Liver (tissue), 3 donors: ENCODE data around the gene NDUFA5.

Experiments used
- FOXA2 ChIP-seq: IDR thresholded peaks from 2 replicates; pipeline ENCODE4 v1.6.1; 2016; ENCODE audit warnings: antibody characterized with exemption
- GABPA ChIP-seq, 2 donors: IDR thresholded peaks in 1 of 2; conservative IDR thresholded peaks in 1 of 2; 2 replicates each; pipeline ENCODE4 v1.6.1; 2016; ENCODE audit warnings: antibody characterized with exemption in 2 of 2, mild to moderate bottlenecking in 1 of 2, moderate library complexity in 1 of 2
- JUND ChIP-seq, 2 donors: IDR thresholded peaks; 2 replicates each; pipeline ENCODE4 v1.6.1; 2016; ENCODE audit warnings: antibody characterized with exemption in 2 of 2
- RXRA ChIP-seq, 2 donors: IDR thresholded peaks; 2 replicates each; pipeline ENCODE4 v1.6.1; 2017 to 2018; ENCODE audit warnings: antibody characterized with exemption in 2 of 2, mild to moderate bottlenecking in 1 of 2
- SP1 ChIP-seq: IDR thresholded peaks from 2 replicates; pipeline ENCODE4 v1.6.1; 2018; ENCODE audit warnings: antibody characterized with exemption, mild to moderate bottlenecking
- TF ChIP-seq, protein P1 (sequence below): fragments of 150-350 bp; IDR thresholded peaks from 2 replicates; pipeline ENCODE4 v1.5.1; 2017; ENCODE audit warnings: improper control_type of control experiment, low read depth, low read length; ENCODE audit not compliant: missing input control
- TF ChIP-seq, protein P2 (sequence below): IDR thresholded peaks from 2 replicates; pipeline ENCODE4 v1.6.1; 2016; ENCODE audit warnings: antibody characterized with exemption
- TF ChIP-seq, protein P3 (sequence below): IDR thresholded peaks from 2 replicates; pipeline ENCODE4 v1.6.1; 2016; ENCODE audit warnings: antibody characterized with exemption
- donor health status: healthy.
- donor health status: healthy.

DNA sequence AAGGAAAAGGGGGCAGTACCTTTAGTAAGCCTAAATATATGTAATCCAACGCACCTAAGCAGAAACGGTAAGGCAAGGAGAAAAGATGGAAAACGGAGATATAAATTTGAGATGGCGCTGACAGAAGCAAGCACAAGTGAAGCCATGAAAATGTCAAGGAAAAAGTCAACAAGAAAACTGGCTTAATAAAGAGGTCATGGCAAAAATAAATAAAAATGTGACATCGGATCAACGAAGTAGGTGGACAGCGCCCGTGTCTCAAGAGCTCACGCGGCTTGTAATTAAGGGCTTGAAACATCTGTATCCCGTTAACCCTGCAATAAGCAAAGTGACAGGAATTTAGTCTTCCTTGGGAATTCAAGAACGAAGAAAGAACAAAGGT is 611 bp downstream of the NDUFA5 start:
- TF ChIP-seq, protein P1, sequence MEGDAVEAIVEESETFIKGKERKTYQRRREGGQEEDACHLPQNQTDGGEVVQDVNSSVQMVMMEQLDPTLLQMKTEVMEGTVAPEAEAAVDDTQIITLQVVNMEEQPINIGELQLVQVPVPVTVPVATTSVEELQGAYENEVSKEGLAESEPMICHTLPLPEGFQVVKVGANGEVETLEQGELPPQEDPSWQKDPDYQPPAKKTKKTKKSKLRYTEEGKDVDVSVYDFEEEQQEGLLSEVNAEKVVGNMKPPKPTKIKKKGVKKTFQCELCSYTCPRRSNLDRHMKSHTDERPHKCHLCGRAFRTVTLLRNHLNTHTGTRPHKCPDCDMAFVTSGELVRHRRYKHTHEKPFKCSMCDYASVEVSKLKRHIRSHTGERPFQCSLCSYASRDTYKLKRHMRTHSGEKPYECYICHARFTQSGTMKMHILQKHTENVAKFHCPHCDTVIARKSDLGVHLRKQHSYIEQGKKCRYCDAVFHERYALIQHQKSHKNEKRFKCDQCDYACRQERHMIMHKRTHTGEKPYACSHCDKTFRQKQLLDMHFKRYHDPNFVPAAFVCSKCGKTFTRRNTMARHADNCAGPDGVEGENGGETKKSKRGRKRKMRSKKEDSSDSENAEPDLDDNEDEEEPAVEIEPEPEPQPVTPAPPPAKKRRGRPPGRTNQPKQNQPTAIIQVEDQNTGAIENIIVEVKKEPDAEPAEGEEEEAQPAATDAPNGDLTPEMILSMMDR: no peak
- TF ChIP-seq GABPA (IDR thresholded peaks at IDR 0.05 in 1 of 2, conservative IDR thresholded peaks at IDR 0.05 in 1 of 2): no peak
- no peak for TF ChIP-seq JUND (IDR thresholded peaks at IDR 0.05)
- TF ChIP-seq, protein P2, sequence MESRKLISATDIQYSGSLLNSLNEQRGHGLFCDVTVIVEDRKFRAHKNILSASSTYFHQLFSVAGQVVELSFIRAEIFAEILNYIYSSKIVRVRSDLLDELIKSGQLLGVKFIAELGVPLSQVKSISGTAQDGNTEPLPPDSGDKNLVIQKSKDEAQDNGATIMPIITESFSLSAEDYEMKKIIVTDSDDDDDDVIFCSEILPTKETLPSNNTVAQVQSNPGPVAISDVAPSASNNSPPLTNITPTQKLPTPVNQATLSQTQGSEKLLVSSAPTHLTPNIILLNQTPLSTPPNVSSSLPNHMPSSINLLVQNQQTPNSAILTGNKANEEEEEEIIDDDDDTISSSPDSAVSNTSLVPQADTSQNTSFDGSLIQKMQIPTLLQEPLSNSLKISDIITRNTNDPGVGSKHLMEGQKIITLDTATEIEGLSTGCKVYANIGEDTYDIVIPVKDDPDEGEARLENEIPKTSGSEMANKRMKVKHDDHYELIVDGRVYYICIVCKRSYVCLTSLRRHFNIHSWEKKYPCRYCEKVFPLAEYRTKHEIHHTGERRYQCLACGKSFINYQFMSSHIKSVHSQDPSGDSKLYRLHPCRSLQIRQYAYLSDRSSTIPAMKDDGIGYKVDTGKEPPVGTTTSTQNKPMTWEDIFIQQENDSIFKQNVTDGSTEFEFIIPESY: no peak
- no peak for TF ChIP-seq FOXA2
- TF ChIP-seq, protein P3, sequence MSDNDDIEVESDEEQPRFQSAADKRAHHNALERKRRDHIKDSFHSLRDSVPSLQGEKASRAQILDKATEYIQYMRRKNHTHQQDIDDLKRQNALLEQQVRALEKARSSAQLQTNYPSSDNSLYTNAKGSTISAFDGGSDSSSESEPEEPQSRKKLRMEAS: no peak
- no peak for TF ChIP-seq SP1
- TF ChIP-seq RXRA (IDR thresholded peaks at IDR 0.05): no peak
